ENCODE results near the gene FAM161A.

- no peak for TF ChIP-seq CTCF (IDR thresholded peaks at IDR 0.05)
- TF ChIP-seq POLR2A (IDR thresholded peaks at IDR 0.05), result no peak
These were observed 58.5 kb downstream of the FAM161A start for GRCh38 chr2:61795408-61795807.
